Endothelial cell of umbilical vein (primary cell): Measurements from ENCODE around the gene PGF.

Experiments used
- FOS ChIP-seq: IDR thresholded peaks from 2 replicates; pipeline ENCODE4 v1.6.1; 2011; ENCODE audit warnings: mild to moderate bottlenecking, low read length, moderate library complexity, borderline replicate concordance; ENCODE audit not compliant: insufficient read depth
- JUN ChIP-seq: IDR thresholded peaks from 2 replicates; pipeline ENCODE4 v1.6.1; 2011; ENCODE audit warnings: borderline replicate concordance, low read depth; ENCODE audit not compliant: insufficient read length, insufficient read depth
- POLR2A ChIP-seq: IDR thresholded peaks from 2 replicates; pipeline ENCODE4 v1.6.1; 2012; ENCODE audit warnings: low read depth, mild to moderate bottlenecking, control low read depth, low read length
- TF ChIP-seq, protein P1 (sequence below), 2 donors: IDR thresholded peaks; 1 replicate in 1 of 2; 2 replicates in 1 of 2; pipeline ENCODE4 v1.5.1; 2011; ENCODE audit warnings: low read length in 2 of 2, mild to moderate bottlenecking in 2 of 2, moderate library complexity in 2 of 2, control low read depth in 1 of 2, inconsistent platforms in 1 of 2, low read depth in 1 of 2; ENCODE audit not compliant: insufficient read depth in 1 of 2; ENCODE audit errors: extremely low read depth in 1 of 2

GRCh38 chr14:74948228-74949175 is 6.9 kb downstream of the PGF start:
- TF ChIP-seq, protein P1, sequence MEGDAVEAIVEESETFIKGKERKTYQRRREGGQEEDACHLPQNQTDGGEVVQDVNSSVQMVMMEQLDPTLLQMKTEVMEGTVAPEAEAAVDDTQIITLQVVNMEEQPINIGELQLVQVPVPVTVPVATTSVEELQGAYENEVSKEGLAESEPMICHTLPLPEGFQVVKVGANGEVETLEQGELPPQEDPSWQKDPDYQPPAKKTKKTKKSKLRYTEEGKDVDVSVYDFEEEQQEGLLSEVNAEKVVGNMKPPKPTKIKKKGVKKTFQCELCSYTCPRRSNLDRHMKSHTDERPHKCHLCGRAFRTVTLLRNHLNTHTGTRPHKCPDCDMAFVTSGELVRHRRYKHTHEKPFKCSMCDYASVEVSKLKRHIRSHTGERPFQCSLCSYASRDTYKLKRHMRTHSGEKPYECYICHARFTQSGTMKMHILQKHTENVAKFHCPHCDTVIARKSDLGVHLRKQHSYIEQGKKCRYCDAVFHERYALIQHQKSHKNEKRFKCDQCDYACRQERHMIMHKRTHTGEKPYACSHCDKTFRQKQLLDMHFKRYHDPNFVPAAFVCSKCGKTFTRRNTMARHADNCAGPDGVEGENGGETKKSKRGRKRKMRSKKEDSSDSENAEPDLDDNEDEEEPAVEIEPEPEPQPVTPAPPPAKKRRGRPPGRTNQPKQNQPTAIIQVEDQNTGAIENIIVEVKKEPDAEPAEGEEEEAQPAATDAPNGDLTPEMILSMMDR (IDR thresholded peaks at IDR 0.05; ENCODE audit: extremely low read depth in 1 of 2, insufficient read depth in 1 of 2, low read depth in 1 of 2, low read length in 2 of 2), result no peak
- TF ChIP-seq POLR2A, result no peak
- no peak for TF ChIP-seq JUN
- no peak for TF ChIP-seq FOS
